Hematopoietic multipotent progenitor cell treated with erythropoietin and hydrocortisone succinate and interleukin-3 and kit ligand, for 8 days (in vitro differentiated cells): ENCODE data around the gene CCDC88B.

Experiments
- DNase-seq: peaks from one replicate; pipeline ENCODE4 v3.0.0-alpha.2; 2015

CCDC88B gene

DNA sequence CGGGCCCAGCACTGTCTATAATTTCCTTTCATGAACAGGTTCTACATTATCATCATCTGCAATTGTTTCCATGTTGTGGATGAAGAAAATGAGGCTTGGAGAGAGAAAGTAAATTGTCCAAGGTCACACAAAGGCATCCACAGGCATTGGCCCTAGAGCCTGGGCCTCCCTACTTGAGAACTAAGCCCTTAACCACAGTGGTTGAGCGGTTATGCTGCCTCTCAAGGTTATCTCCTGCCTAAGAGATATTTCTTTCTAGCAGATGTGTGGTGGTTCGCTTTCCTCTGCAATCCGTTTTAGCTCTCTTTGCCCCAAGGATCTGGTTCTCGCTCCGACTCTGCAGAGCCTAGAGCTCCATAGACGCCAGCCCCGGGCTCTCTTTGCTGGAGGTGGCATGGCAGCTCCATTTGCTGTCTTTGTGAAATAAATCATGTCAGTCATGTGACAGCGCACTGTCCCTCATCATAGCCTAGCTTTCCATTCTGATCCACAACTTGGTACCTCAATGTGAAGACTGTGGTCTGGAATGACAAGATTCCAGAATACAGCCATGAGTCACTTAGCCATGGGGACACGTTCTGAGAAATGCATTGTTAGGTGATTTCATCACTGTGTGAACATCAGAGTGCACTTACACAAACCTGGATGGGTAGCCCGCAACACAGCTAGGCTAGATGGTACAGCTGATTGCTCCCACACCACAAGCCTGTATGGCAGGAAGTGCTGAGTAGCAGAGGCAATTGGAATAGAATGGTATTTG lies 46.1 kb downstream of the CCDC88B start:
- DNase-seq: peak; percentile 9

DNA sequence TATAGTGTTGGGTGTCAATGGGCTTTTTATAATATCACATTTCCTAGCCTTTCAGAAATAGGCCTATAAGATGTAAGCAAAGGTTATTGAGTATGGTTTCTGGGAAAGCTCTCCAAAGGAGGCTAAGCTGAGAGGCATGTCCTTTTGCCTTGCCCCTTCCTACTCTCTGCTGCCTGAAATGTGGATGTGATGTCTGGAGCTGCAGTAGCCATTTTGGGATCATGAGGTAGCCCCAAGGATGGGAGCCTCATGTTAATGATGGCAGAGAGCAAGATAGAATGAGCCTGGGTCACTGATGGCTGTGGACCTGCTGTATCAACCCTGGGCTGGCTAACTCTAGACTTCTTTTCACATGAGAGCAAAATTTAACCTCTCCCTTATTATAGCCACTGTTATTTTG lies 47.9 kb downstream of the CCDC88B start:
- DNase-seq: no peak

DNA sequence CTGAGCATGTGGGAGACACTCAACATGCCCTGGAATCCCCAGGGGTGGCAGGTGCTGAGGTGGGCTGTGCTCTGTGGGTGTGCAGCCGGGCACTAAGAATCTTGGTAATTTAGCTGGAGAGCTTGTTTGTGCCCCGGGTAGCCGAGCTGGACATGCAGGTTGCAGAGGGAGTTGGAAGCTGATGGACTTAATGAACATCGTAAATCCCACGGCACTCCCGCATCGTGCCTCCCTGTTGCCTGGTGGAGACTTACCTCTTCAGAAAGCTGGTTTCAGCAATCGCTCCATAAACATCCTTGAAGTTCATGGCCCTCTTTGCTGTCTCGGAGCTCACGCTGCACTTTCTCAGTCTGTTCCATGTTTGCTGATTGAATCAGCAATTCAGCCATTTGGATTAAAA lies 48.9 kb downstream of the CCDC88B start:
- no peak for DNase-seq

DNA sequence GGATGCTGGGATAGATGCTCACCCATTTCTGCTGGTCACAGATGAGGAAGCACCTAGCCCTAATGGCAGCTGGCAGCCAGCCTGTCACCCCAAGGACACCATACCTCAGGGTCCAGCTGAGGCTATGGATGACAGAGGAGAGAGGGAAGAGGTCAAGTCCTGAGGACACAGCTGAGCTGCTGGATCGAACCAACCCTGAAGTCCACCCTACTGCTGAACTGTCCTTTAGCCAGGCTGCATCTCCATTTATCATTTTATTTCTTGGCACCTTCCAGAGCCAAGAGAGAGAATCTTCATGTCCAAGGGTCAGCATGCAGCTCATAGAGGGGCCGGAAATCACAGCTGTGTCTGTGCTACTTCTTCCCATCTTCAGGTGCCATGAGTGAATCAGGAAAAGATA lies 49.8 kb downstream of the CCDC88B start:
- DNase-seq: no peak

DNA sequence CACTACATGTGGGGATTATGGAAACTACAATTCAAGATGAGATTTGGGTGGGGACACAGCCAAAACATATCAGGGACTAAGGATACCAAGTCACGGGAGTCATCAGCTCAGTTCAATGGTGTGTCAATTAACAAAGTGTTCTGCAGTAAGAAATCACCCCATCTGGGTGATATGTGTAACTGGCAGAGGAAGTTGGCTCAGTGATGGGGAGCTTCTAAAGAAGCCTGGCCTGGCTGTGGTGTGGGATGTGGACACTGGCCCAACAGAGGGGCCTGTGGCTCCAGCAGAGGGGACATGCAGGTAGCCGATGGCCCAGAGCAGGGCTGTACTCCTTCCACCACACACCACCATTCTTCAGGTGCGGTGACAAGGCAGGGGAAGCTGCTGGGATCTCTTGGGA lies 50.6 kb downstream of the CCDC88B start:
- DNase-seq: no peak

DNA sequence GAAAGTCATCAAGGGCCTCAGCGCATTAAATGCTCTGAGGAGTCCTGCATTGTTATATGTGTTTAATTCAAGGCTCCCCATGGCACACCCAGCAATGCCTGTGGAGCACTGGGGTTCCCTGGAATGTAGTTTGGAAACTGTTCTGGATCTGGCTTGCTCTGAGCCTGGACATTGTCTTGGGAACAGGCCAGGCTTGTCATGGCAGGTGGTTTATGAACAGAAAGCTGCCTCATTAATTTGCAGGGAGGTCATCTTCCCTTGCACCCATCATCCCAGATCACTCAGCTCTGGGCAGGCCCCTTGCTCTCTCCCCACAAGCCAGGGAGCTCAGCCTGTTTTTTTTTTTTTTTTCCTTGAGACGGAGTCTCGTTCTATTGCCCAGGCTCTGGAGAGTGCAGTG lies 51.8 kb downstream of the CCDC88B start:
- DNase-seq: no peak

DNA sequence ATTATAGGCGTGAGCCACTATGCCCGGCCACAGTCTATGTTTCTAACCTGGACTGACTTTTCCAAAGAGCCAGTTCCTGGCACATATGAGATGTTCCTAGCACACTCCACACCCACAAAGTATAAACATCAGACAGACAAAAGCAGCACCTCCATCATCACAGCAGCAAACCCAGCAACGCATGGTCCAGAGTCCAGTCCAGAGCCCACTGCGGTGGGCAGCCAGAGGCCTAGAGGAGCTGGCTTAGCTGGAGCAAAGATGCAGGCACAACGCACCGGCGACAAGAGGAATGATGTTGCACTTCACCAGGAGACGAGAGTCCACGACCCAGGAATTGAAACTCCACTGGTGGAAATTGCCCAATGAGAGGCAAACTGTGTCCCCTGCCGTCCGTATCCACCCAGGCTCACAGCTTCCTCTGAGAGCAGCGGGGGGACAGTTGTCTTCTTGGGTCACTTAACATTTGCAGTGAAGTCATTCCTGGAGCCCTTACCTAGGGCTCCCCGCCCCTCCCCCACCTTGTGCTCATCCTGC lies 55.6 kb downstream of the CCDC88B start:
- DNase-seq: no peak

DNA sequence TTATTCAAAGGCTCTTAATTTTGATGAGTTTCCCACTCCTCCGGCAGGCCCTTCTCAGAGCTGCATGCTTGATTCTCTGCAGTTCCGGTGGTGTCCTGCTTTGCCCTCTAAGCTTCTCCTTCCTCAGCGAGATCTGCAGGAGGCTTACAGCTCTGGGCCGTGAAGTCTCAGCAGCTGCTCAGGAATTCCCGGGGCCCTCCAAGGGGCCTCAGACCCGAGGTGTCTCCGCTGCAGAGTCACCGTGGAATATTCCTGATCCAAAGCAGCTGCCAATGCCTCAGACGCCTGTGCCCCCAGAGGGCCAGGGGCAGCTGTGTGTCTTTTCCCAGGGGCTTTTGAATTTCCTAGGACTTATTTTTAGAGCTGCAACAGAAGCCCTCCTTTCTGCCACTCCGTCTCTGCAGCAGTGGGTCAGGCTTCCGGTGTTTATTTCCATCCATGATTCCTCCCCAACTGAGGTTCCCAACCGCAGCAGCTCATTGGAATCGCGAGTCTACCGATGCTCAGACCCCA lies 56.1 kb downstream of the CCDC88B start:
- DNase-seq: no peak

DNA sequence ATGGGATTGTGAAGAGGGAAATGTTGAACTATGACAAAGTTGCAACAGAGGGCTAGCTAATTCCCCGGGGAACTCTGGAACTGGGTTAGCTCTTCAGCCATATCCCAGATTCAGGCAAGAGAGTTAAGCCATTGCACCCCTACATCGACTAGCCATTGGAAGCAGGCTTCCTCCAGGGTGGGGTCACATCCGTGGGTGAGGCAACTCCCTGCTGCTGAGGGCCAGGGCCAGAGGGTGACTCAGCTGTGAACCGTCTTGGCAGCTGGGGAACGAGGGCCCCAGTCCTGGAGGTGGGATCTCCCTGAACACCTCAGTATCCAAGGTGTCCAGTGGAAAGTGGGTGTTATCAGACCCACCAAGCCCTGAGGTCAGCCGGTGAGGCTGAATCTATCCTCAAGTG lies 60.1 kb downstream of the CCDC88B start:
- DNase-seq: peak; percentile 59

DNA sequence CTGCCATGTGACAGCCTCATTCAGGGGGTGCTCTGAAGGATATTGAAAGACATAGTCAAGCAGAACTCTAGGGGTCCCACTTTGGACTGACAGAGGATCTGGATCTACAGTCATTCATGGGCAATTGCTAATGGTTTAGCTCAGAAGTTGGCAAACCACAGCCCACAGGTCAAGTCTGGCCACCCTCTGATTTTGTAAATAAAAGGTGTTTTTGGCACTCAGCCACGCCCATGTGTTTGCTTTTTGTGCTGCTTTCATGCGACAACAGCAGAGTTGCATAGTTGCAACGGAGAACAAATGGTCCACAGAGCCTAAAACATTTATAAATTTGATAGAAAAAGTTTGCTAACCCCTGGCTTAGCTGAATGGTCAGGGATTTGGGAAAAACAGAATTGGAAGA lies 60.7 kb downstream of the CCDC88B start:
- no peak for DNase-seq

DNA sequence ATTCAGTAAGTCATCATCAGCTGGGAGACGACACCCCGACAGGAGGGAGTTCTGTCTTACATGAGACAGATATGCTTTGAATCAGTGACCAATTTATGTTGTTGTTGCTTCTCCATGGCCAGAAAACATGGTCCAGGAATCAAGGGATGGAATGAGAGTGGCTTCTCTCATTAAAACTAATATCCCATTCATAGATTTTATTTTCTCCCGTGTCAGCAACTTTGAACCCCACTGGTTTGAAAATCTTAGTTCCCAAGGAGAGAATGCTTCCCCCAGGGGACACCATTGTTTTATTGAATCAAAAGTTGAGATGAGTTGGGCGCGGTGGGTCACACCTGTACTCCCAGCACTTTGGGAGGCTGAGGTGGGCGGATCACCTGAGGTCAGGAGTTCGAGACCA lies 61.8 kb downstream of the CCDC88B start:
- no peak for DNase-seq

DNA sequence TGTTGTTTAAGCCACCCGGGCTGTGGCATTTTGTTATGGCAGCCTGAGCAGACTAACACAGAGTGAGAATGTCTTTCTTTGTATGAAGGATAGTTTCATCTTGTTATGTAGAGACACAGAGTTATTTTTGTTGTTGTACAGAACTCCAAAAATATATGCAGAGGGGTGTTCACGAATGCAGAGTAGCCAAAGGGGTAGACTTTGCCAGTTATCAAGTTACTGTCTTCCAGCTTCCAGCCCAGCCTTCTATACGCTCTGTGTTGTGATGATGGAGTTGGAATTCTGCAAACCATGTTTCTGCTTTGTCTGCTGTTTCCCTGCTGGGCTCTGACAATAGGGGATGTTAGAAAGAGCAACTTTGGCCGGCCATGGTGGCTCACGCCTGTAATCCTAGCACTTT lies 63.1 kb downstream of the CCDC88B start:
- DNase-seq: no peak

DNA sequence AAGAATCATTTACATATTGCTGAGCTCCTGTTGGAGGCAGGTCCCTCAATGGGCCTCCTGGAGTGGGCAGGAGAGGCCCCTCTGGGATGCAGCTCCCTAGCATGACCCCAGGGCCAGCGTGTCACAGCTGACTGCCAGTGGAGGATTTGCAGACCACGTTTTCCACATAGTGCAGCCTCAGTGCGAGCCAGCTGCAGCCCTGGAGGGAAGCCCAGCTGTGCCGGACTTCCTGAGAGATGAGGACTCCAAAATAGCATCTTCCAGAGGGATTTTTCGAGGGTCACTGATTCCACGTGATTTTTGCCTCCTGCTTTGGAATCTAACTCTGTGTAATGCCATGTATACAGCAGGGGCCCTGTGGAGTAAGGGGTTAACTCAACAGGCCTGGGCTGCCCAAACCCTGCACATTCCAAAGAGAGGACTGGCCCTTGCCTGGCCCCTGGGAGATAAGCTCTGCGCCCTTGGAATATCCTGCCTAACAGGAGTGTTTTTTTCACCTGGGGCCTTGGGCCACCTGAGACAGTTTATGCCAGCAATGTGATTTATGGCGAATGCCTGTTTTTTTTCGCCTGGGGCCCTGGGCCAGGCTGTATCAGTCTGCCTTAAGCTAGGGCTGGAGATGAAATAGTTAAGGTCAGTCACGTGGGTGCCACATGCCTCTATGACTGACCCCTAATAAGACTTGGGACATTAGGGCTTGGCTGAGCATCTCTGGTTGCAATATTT lies 66.4 kb downstream of the CCDC88B start:
- DNase-seq: no peak
